SK-N-SH (cell line): Measurements from ENCODE around the gene FAM117B. TPM values are rescaled to one million over a fixed set of nuclear protein-coding genes. Genes with fewer than 3 reads are reported as not detected.
"Not testable (repeated sequence)": the region's sequence is repeated elsewhere in the genome, so short reads cannot be mapped to it uniquely, and the experiment has no call there.

Experiments
- CTCF ChIA-PET: fragments of 300-600, 350-600 bp; formaldehyde crosslinking; extraction: SDS; loops from one replicate; lab custom pipeline; 2021; lab: Yijun Ruan, JAX
- POLR2A ChIA-PET: fragments of 350-600 bp; sonication (Branson Sonifier 250); formaldehyde crosslinking; extraction: SDS; loops from one replicate; lab custom pipeline; 2020; ENCODE audit warnings: antibody characterized with exemption, inconsistent platforms; lab: Yijun Ruan, JAX
- DNase-seq: peaks from one replicate; pipeline ENCODE4 v3.0.0; 2012
- H2AFZ ChIP-seq: fragments of 200-600 bp; sonication (generic); 2 replicates; pipeline ENCODE4 v1.8.1; 2016; ENCODE audit warnings: antibody characterized with exemption, mild to moderate bottlenecking, low read depth
- H3F3A ChIP-seq: fragments of 200-600 bp; sonication (generic); replicated peaks from 2 replicates; pipeline ENCODE3; 2016; ENCODE audit warnings: antibody characterized with exemption, mild to moderate bottlenecking; ENCODE audit not compliant: insufficient read depth
- H3K27ac ChIP-seq, 2 experiments: fragments of 200-500 bp in 1 of 2; fragments of 200-600 bp in 1 of 2; sonication (Bioruptor generic) in 1 of 2; sonication (generic), shearing (Covaris generic) in 1 of 2; 2 replicates each; pipeline versions ENCODE4 v1.5.1 to v1.6.1; 2014 to 2016; ENCODE audit warnings: low read depth in 2 of 2, inconsistent platforms in 1 of 2, low read length in 1 of 2, mild to moderate bottlenecking in 1 of 2, mixed read lengths in 1 of 2
- H3K27me3 ChIP-seq: fragments of 200-600 bp; sonication (generic), shearing (Covaris generic); 2 replicates; pipeline ENCODE4 v1.6.1; 2016; ENCODE audit warnings: mixed run types; ENCODE audit not compliant: insufficient read depth
- H3K36me3 ChIP-seq, 2 experiments: fragments of 200-500 bp in 1 of 2; fragments of 200-600 bp in 1 of 2; sonication (Bioruptor generic) in 1 of 2; sonication (generic) in 1 of 2; replicated peaks in 1 of 2; 2 replicates each; pipeline versions ENCODE3 to v1.5.1; 2014 to 2016; ENCODE audit warnings: low read length in 1 of 2, mild to moderate bottlenecking in 1 of 2; ENCODE audit not compliant: insufficient read depth in 2 of 2, control insufficient read depth in 1 of 2
- H3K4me1 ChIP-seq, 2 experiments: fragments of 200-500 bp in 1 of 2; fragments of 200-600 bp in 1 of 2; sonication (Bioruptor generic) in 1 of 2; sonication (generic), shearing (Covaris generic) in 1 of 2; 2 replicates each; pipeline versions ENCODE4 v1.5.1 to v1.6.1; 2014 to 2016; ENCODE audit warnings: low read depth in 1 of 2, low read length in 1 of 2, mixed run types in 1 of 2; ENCODE audit not compliant: insufficient read depth in 2 of 2, control insufficient read depth in 1 of 2
- H3K4me2 ChIP-seq: fragments of 200-600 bp; sonication (generic), shearing (Covaris generic); 2 replicates; pipeline ENCODE4 v1.6.1; 2017; ENCODE audit warnings: mixed run types
- H3K4me3 ChIP-seq, 2 experiments: fragments of 200-500 bp in 1 of 2; fragments of 200-600 bp in 1 of 2; sonication (Bioruptor generic) in 1 of 2; sonication (generic), shearing (Covaris generic) in 1 of 2; 2 replicates each; pipeline versions ENCODE4 v1.5.1 to v1.8.1; 2014 to 2016; ENCODE audit warnings: low read depth in 2 of 2, inconsistent platforms in 1 of 2, low read length in 1 of 2, mild to moderate bottlenecking in 1 of 2, mixed read lengths in 1 of 2, moderate library complexity in 1 of 2
- H3K79me2 ChIP-seq: fragments of 200-600 bp; sonication (generic); 2 replicates; pipeline ENCODE4 v1.8.1; 2017; ENCODE audit warnings: mild to moderate bottlenecking; ENCODE audit not compliant: insufficient read depth
- H3K9ac ChIP-seq: fragments of 200-600 bp; sonication (generic); 2 replicates; pipeline ENCODE4 v1.6.1; 2017; ENCODE audit warnings: mixed run types
- H3K9me2 ChIP-seq: fragments of 200-600 bp; sonication (generic); 2 replicates; pipeline ENCODE4 v1.6.1; 2017; ENCODE audit warnings: mixed run types
- H3K9me3 ChIP-seq: fragments of 200-600 bp; sonication (generic); 2 replicates; pipeline ENCODE4 v1.6.1; 2017; ENCODE audit warnings: mixed run types, mild to moderate bottlenecking, moderate library complexity
- H4K20me1 ChIP-seq: fragments of 200-600 bp; sonication (generic); 2 replicates; pipeline ENCODE4 v1.6.1; 2017; ENCODE audit warnings: mild to moderate bottlenecking, mixed run types; ENCODE audit not compliant: insufficient read depth
- CTCF ChIP-seq: fragments of 200-600 bp; sonication (generic); IDR thresholded peaks from 2 replicates; pipeline ENCODE4 v1.6.1; 2017; ENCODE audit warnings: antibody characterized with exemption, mild to moderate bottlenecking, moderate library complexity
- FOSL2 ChIP-seq: IDR thresholded peaks from 2 replicates; pipeline ENCODE4 v1.4.0; 2012; ENCODE audit warnings: low read depth, mild to moderate bottlenecking, moderate library complexity, borderline replicate concordance
- GATA2 ChIP-seq: sonication (generic); formaldehyde crosslinking; IDR thresholded peaks from 2 replicates; pipeline ENCODE4 v1.5.0; 2020; ENCODE audit warnings: mild to moderate bottlenecking, missing genetic modification reagents
- MXI1 ChIP-seq: IDR thresholded peaks from 2 replicates; pipeline ENCODE4 v1.6.1; 2012; ENCODE audit warnings: mild to moderate bottlenecking, low read depth, low read length, improper control_type of control experiment
- RAD21 ChIP-seq: IDR thresholded peaks from 2 replicates; pipeline ENCODE4 v1.6.1; 2012; ENCODE audit warnings: mild to moderate bottlenecking, low read length
- RXRA ChIP-seq: IDR thresholded peaks from 2 replicates; pipeline ENCODE4 v1.4.0; 2012; ENCODE audit warnings: low read depth, mild to moderate bottlenecking, borderline replicate concordance
- SIN3A ChIP-seq: IDR thresholded peaks from 2 replicates; pipeline ENCODE4 v1.6.1; 2012; ENCODE audit warnings: low read depth, mild to moderate bottlenecking, low read length, moderate library complexity, borderline replicate concordance
- USF1 ChIP-seq: IDR thresholded peaks from 2 replicates; pipeline ENCODE4 v1.4.0; 2012; ENCODE audit warnings: low read depth, borderline replicate concordance
- USF2 ChIP-seq: fragments of 150-350 bp; IDR thresholded peaks from 2 replicates; pipeline ENCODE4 v1.6.1; 2017; ENCODE audit warnings: antibody characterized with exemption, low read length, low read depth, borderline replicate concordance
- WGBS: methylation state at CpG from one replicate; pipeline ENCODE4 v1.1.6; 2017; ENCODE audit warnings: low lambda C conversion rate; 5-methylcytosine and 5-hydroxymethylcytosine counted together
- polyA plus RNA-seq, 3 experiments: library from polyadenylated mRNA; depleted of rRNA; stranded (reverse); fragments of >200 nt; gene quantifications; 2 replicates each; pipeline ENCODE4 v1.2.3, GENCODE V29; 2012

FAM117B gene
- polyA plus RNA-seq, 1 of the 3 experiments (the other 2 are of a cell fraction), result 0.90 TPM

- DNase-seq, result no peak
- H4K20me1 ChIP-seq, result no peaks in the 10 kb centered on the region
- H3F3A ChIP-seq, result peaks cover 6% of the 10 kb centered on the region
- no peaks in the 10 kb centered on the region for H3K36me3 ChIP-seq
- H3K27ac ChIP-seq, result no peak overlapping the region
- no peak overlapping the region for H3K4me3 ChIP-seq
- no peak overlapping the region for H3K9ac ChIP-seq
- H3K9me2 ChIP-seq, result no peaks in the 10 kb centered on the region
- H3K4me2 ChIP-seq, result no peak overlapping the region
- no peaks in the 10 kb centered on the region for H3K27me3 ChIP-seq
- POLR2A ChIA-PET, result no interaction called here
- CTCF ChIA-PET, result no interaction called here
- no peaks in the 10 kb centered on the region for H3K79me2 ChIP-seq
- TF ChIP-seq FOSL2, result no peak
- no peak for TF ChIP-seq RAD21
- TF ChIP-seq USF1, result no peak
- no peak for TF ChIP-seq RXRA
- TF ChIP-seq SIN3A, result no peak
- no peak for TF ChIP-seq CTCF
- TF ChIP-seq GATA2 (CRISPR knock-in tag), result no peak
- no peak for TF ChIP-seq MXI1
- TF ChIP-seq USF2, result no peak
- H3K4me1 ChIP-seq, result no peaks in the 10 kb centered on the region
- no peak overlapping the region for H2AFZ ChIP-seq
- no peaks in the 10 kb centered on the region for H3K9me3 ChIP-seq
Observed at GRCh38 chr2:202797944-202798343, 163.2 kb downstream of the FAM117B start.

GRCh38 chr2:202805911-202806310 lies 171.1 kb downstream of the FAM117B start:
- H2AFZ ChIP-seq, H3K4me1 ChIP-seq, DNase-seq, CTCF ChIA-PET, H3K4me2 ChIP-seq, H3K27me3 ChIP-seq, H3K27ac ChIP-seq, H3K79me2 ChIP-seq, H4K20me1 ChIP-seq, H3K9ac ChIP-seq, H3F3A ChIP-seq, H3K9me2 ChIP-seq, POLR2A ChIA-PET, H3K36me3 ChIP-seq, H3K9me3 ChIP-seq, H3K4me3 ChIP-seq: not testable (repeated sequence)
- WGBS, result 95% methylated on average over 8 of the region's 9 CpGs
